Right atrium auricular region (tissue), 2 donors: ENCODE measurements around the gene PLEKHG3. TPM values are rescaled to one million over a fixed set of nuclear protein-coding genes. Genes with fewer than 3 reads are reported as not detected.

Experiments
- DNase-seq: peaks from one replicate; pipeline ENCODE4 v3.0.0-alpha.2; 2019; ENCODE audit warnings: low spot score
- H3K27ac ChIP-seq, 2 donors: fragments of 200-600 bp; sonication (generic); 1 replicate in 1 of 2; 2 replicates in 1 of 2; pipeline ENCODE4 v1.5.1; 2016 to 2019
- H3K27me3 ChIP-seq, 2 donors: fragments of 200-600 bp; sonication (generic); one replicate each; pipeline versions ENCODE4 v1.5.1 to v1.6.0; 2017 to 2019
- H3K36me3 ChIP-seq: fragments of 200-600 bp; sonication (generic); one replicate; pipeline ENCODE4 v1.5.1; 2016
- H3K4me1 ChIP-seq, 2 donors: fragments of 200-600 bp; sonication (generic); one replicate each; pipeline versions ENCODE4 v1.5.1 to v1.6.0; 2017 to 2019
- H3K4me3 ChIP-seq, 2 donors: fragments of 200-600 bp; sonication (generic); 1 replicate in 1 of 2; 2 replicates in 1 of 2; pipeline ENCODE4 v1.5.1; 2017 to 2019; ENCODE audit warnings: mild to moderate bottlenecking in 1 of 2, moderate library complexity in 1 of 2
- H3K9me3 ChIP-seq, 2 donors: fragments of 200-600 bp; sonication (generic); one replicate each; pipeline ENCODE4 v1.5.1; 2019
- CTCF ChIP-seq, 2 donors: fragments of 200-600 bp; sonication (generic); IDR thresholded peaks; one replicate each; pipeline ENCODE4 v1.5.1; 2019; ENCODE audit warnings: antibody characterized with exemption in 2 of 2
- total RNA-seq, 2 donors: library from RNA; depleted of rRNA; stranded (reverse); fragments of >200 nt; gene quantifications; one replicate each; pipeline ENCODE4 v1.1.0, GENCODE V29; 2016

Gene PLEKHG3
- total RNA-seq, 2 donors from 2014 or later, result 26.1 to 28.1 TPM

DNA sequence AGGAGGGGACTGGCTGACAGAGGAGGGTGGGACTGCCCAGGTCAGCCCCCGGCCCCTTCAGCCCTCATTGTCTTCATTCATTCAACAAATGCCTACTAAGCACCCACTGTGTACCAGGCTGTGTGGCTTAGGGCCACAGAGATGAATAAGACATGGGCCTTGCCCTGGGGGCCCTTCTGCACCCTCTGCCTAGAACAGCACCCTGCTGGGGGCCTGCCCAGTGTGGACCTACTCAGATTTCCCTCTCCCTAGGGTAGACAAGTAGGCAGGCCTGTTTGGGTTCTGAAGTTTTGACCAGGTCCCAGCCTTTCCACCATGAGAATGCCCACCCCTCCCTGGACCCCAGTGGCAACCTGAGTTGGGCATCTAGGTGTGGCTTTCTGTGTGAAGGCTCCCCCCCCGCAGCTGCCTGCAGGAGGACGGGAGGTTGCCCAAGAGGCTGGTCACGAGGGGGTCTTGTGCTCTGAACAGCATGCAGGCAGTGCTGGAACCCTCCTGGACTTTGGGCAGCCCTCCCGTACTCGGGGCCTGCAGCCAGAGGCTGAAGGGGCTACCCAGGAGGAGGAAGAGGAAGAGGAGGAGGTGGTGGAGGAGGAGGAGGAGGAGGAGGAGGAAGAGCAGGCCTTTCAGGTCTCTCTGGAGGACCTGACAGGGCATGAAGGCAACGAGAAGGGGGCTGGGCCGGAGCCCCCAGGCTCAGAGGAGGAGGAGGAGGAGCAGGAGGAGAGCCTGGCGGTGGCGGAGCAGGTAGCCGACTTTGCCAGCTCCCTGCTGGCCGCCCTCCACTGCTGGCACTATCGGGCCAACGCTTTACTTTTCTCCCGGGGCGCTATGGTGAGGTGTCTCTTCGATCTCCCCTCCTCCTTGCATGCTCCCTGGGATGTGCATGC, 33.4 kb downstream of the PLEKHG3 start:
- DNase-seq, result no peak
- H3K27ac ChIP-seq, result no peak overlapping the region

DNA sequence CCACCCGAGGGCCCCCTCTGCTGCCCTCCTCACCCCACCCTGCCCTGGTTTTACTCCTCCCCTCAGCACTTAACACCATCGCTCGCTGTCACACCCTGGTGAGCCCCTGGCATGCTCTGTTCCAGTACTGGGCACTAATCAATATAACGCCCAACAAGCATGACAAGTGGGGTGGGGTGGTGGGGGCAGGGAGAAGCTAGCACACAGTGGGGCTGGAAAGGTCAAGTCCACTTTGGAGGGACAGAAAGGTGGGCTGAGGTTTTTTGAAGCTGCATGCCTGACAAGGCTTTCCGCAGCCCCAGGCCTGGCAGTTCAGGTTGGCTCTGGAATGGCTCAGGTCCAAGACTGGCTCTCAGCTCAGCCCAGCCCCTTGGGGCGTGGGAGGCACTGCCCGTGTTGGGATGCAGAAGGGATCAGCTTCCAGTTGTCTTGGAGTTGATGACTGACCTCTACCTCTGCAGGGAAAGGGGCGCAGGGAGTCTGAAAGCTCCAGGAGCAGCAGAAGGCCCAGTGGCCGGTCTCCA, 34.1 kb downstream of the PLEKHG3 start:
- Histone ChIP-seq H3K27me3 (no peaks in the 10 kb centered on the region), H3K36me3 (peaks cover 66% of the 10 kb centered on the region), H3K9me3 (no peaks in the 10 kb centered on the region), H3K27ac (no peak overlapping the region), H3K4me1 (peaks cover 0 to 26% of the 10 kb centered on the region in 2 donors), H3K4me3 (no peak overlapping the region)
- DNase-seq, result no peak
- no peak for TF ChIP-seq CTCF (IDR thresholded peaks at IDR 0.05)

More for the DNA sequence above, 33.4 kb downstream of the PLEKHG3 start:
- TF ChIP-seq CTCF (IDR thresholded peaks at IDR 0.05), result no peak
- Histone ChIP-seq H3K27me3 (no peaks in the 10 kb centered on the region), H3K4me1 (peaks cover 0 to 26% of the 10 kb centered on the region in 2 donors), H3K36me3 (peaks cover 66% of the 10 kb centered on the region), H3K9me3 (no peaks in the 10 kb centered on the region), H3K4me3 (no peak overlapping the region)

DNA sequence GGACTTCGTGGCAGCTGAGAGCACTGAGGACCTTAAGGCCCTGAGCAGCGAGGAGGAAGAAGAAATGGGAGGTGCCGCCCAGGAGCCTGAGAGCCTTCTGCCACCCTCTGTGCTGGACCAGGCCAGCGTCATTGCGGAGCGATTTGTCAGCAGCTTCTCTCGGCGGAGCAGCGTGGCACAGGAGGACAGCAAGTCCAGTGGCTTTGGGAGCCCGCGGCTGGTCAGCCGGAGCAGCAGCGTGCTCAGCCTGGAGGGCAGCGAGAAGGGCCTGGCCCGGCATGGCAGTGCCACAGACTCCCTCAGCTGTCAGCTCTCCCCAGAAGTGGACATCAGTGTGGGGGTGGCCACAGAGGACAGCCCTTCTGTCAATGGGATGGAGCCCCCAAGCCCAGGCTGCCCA, 37.0 kb downstream of the PLEKHG3 start:
- H3K27ac ChIP-seq, result no peak overlapping the region
- TF ChIP-seq CTCF (IDR thresholded peaks at IDR 0.05), result no peak
- peaks cover 68% of the 10 kb centered on the region for H3K36me3 ChIP-seq
- H3K4me3 ChIP-seq, result no peak overlapping the region
- DNase-seq, result no peak
- no peaks in the 10 kb centered on the region for H3K27me3 ChIP-seq
- no peaks in the 10 kb centered on the region for H3K9me3 ChIP-seq
- H3K4me1 ChIP-seq, result peaks cover 0 to 37% of the 10 kb centered on the region in 2 donors

- DNase-seq, result no peak
Observed at GRCh38 chr14:64741961-64742360, 37.7 kb downstream of the PLEKHG3 start.

DNA sequence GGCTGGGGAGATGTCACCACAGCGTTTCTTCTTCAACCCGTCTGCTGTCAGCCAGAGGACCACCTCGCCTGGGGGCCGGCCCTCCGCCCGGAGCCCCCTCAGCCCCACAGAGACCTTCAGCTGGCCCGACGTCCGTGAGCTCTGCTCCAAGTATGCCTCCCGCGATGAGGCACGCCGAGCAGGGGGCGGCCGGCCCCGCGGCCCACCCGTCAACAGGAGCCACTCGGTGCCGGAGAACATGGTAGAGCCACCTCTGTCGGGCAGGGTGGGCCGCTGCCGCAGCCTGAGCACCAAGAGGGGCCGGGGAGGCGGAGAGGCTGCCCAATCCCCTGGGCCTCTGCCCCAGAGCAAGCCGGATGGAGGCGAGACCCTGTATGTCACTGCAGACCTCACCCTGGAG, 38.8 kb downstream of the PLEKHG3 start:
- DNase-seq, result no peak
- no peak for TF ChIP-seq CTCF (IDR thresholded peaks at IDR 0.05)
- H3K36me3 ChIP-seq, result peaks cover 55% of the 10 kb centered on the region
- H3K27ac ChIP-seq, result no peak overlapping the region
- no peaks in the 10 kb centered on the region for H3K27me3 ChIP-seq
- H3K4me1 ChIP-seq, result peaks cover 0 to 29% of the 10 kb centered on the region in 2 donors
- no peaks in the 10 kb centered on the region for H3K9me3 ChIP-seq
- no peak overlapping the region for H3K4me3 ChIP-seq

More at GRCh38 chr14:64741961-64742360, 37.7 kb downstream of the PLEKHG3 start:
- Histone ChIP-seq H3K27ac (no peak overlapping the region), H3K36me3 (peaks cover 63% of the 10 kb centered on the region), H3K9me3 (no peaks in the 10 kb centered on the region), H3K4me1 (peaks cover 0 to 37% of the 10 kb centered on the region in 2 donors), H3K4me3 (no peak overlapping the region), H3K27me3 (no peaks in the 10 kb centered on the region)
- TF ChIP-seq CTCF (IDR thresholded peaks at IDR 0.05), result no peak
